ENCODE measurements around the gene ZNF792.
"Not testable (repeated sequence)": the region's sequence is repeated elsewhere in the genome, so short reads cannot be mapped to it uniquely, and the experiment has no call there.

ZNF792 gene

DNA sequence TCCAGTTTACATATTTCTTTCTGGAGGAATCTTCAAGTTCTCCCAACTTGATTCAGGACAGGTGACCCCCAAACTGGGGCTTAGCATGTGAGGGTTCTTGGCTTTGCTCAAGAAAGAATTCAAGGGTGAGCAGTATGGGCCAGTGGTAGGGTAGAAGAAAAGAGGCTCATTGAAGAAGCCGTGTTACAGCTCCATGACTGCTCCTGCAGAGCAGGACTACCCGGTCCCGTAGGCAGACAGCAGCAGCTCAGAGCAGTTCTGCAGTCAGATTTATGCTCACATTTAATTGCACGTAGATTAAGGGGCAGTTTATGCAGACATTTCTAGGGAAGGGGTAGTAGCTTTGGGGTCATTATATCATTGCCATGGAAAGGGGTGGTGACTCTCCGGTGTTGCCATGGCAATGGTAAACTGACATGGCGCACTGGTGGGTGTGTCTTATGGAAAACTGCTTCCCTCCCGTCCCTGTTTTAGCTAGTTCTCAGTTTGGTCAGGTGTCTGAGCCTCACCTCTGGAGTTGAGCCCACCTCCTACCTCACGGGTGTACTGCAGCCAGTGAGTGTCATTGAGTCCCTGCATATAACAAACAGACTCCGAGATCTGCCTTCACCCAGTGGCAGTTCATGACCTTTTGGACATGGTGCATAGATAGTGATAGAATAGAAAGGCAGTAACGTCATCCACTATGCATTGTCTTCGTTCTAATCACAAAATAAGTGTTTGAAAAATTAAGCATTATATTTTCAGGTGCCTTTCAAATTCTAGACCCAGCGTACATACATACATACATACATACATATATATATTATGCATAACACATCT, 16.0 kb upstream of the ZNF792 start:
- H3K36me3 ChIP-seq, result no peaks in the 10 kb centered on the region
- DNase-seq, result no peak
- no peaks in the 10 kb centered on the region for H3K9me3 ChIP-seq (ENCODE audit: severe bottlenecking)
- TF ChIP-seq, protein P1, sequence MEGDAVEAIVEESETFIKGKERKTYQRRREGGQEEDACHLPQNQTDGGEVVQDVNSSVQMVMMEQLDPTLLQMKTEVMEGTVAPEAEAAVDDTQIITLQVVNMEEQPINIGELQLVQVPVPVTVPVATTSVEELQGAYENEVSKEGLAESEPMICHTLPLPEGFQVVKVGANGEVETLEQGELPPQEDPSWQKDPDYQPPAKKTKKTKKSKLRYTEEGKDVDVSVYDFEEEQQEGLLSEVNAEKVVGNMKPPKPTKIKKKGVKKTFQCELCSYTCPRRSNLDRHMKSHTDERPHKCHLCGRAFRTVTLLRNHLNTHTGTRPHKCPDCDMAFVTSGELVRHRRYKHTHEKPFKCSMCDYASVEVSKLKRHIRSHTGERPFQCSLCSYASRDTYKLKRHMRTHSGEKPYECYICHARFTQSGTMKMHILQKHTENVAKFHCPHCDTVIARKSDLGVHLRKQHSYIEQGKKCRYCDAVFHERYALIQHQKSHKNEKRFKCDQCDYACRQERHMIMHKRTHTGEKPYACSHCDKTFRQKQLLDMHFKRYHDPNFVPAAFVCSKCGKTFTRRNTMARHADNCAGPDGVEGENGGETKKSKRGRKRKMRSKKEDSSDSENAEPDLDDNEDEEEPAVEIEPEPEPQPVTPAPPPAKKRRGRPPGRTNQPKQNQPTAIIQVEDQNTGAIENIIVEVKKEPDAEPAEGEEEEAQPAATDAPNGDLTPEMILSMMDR (IDR thresholded peaks at IDR 0.05; ENCODE audit: low read depth, low read length), result no peak
- H3K4me3 ChIP-seq (ENCODE audit: low read depth, low read length), result no peak overlapping the region
- no peaks in the 10 kb centered on the region for H3K27me3 ChIP-seq (ENCODE audit: insufficient read depth, low read depth, severe bottlenecking)
- no peak overlapping the region for H3K27ac ChIP-seq

DNA sequence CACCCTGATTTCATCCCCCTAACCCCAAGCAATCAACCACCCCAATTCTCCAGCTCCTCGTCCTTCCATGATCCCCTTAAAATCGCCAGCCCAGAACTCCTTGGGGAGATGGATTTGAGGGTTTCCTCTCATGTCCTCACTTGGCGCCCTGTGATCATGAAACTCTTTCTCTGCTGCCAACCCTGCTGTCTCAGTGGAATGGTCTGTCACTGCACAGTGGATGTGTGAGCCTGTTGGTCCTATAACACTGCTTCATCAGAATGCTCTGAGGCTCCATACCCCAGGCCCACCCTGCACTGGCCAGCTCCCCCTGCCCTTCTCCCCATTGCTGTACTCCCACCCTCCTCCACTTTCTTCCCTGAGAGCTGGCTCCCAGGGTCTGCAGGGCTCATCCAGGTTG, 12.6 kb upstream of the ZNF792 start:
- Histone ChIP-seq H3K27me3 (ENCODE audit: insufficient read depth, low read depth, severe bottlenecking) (no peaks in the 10 kb centered on the region), H3K9me3 (ENCODE audit: severe bottlenecking) (no peaks in the 10 kb centered on the region), H3K27ac (no peak overlapping the region), H3K36me3 (no peaks in the 10 kb centered on the region), H3K4me3 (ENCODE audit: low read depth, low read length) (no peak overlapping the region)
- no peak for DNase-seq
- TF ChIP-seq, protein P1 (IDR thresholded peaks at IDR 0.05; ENCODE audit: low read depth, low read length), result no peak

DNA sequence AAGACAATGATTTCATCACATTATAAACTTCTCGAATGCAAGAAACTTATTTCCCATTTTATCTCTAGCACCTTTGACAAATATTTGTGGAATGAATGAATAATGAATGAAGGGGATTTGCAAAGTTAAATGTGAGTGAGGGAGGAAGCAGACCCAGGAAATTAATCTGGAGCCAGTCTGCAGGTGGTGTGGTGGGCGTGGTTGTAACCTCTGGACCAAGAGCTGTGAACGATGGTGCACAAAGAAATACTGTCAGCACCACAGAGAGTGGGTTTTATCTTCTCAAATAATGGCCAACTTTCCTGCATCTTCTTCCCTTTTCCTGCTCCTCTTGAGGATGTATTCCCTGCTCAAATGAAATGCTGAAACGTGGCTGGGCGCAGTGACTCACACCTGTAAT, 11.0 kb upstream of the ZNF792 start:
- TF ChIP-seq, protein P1 (IDR thresholded peaks at IDR 0.05; ENCODE audit: low read depth, low read length), result no peak
- Histone ChIP-seq H3K4me3 (ENCODE audit: low read depth, low read length) (no peak overlapping the region), H3K27me3 (ENCODE audit: insufficient read depth, low read depth, severe bottlenecking) (no peaks in the 10 kb centered on the region), H3K36me3 (no peaks in the 10 kb centered on the region), H3K9me3 (ENCODE audit: severe bottlenecking) (no peaks in the 10 kb centered on the region), H3K27ac (no peak overlapping the region)
- no peak for DNase-seq

DNA sequence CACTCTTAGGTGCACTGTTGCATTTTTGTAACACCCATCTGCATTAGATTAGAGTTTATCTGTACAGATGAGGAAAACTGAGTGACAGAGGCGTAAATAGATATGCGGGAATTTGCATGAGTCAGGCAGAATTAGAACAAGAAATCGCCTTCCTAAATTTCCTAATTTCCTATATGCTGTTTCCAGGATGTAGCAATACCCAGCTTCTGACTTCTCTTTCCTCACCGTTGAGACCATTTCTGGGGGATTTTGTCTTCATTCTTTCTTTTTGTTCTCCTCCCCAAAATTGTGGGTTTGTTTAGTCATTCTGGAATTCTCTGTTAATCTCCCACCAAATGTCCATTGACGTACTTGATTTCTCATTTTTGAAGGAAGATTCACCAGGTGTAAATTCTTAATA, 10.6 kb upstream of the ZNF792 start:
- H3K9me3 ChIP-seq (ENCODE audit: severe bottlenecking), result peaks cover 2% of the 10 kb centered on the region
- H3K36me3 ChIP-seq, result no peaks in the 10 kb centered on the region
- H3K27ac ChIP-seq, result no peak overlapping the region
- TF ChIP-seq, protein P1 (IDR thresholded peaks at IDR 0.05; ENCODE audit: low read depth, low read length), result no peak
- no peak for DNase-seq
- H3K4me3 ChIP-seq (ENCODE audit: low read depth, low read length), result no peak overlapping the region
- no peaks in the 10 kb centered on the region for H3K27me3 ChIP-seq (ENCODE audit: insufficient read depth, low read depth, severe bottlenecking)

DNA sequence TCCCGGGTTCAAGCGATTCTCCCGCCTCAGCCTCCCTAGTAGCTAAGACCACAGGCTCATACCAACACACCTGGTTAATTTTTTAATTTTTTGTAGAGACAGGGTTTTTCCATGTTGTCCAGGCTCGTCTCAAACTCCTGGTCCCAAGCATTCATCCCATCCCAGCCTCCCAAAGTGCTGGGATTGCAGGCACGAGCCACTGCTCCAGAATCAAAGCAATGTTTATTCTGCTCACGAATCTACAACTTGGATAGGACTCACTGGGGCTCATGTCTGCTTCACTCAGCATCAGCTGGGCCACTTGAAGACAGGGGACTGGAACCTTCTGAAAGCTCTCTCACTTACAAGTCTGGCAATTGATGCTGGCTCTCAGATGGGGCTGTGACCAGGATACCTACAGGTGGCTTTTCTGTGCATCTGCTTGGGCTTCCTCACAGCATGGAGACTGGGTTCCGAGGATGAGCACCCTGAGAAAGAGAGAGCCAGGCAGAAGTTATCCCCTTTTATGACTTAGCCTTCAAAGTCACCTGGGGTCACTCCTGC, 8.2 kb upstream of the ZNF792 start:
- Histone ChIP-seq H3K27me3 (ENCODE audit: insufficient read depth, low read depth, severe bottlenecking) (no peaks in the 10 kb centered on the region), H3K9me3 (ENCODE audit: severe bottlenecking) (peaks cover 15% of the 10 kb centered on the region), H3K27ac (no peak overlapping the region), H3K4me3 (ENCODE audit: low read depth, low read length) (no peak overlapping the region), H3K36me3 (no peaks in the 10 kb centered on the region)
- TF ChIP-seq, protein P1 (IDR thresholded peaks at IDR 0.05; ENCODE audit: low read depth, low read length), result no peak
- DNase-seq, result no peak

DNA sequence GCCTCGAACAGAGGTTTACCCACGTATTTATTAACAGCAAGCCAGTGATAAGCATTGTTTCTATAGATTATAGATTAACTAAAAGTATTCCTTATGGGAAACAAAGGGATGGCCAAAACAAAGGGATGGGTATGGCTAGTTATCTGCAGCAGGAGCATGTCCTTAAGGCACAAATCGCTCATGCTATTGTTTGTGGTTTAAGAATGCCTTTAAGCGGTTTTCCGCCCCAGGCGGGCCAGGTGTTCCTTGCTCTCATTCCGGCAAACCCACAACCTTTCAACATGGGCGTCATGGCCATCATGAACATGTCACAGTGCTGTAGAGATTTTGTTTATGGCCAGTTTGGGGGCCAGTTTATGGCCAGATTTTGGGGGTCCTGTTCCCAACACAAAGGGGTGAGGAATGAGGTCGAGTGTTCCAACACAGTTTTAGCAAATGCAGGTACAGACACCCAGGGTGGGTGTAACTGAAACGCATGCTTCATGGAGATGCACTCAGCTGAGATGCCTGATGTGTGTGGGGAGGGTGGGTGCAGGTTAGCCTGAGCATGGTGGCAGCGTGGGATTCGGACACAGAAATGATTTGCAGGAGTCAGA, 6.3 kb upstream of the ZNF792 start:
- not testable (repeated sequence) for H3K27ac ChIP-seq; H3K4me3 ChIP-seq (ENCODE audit: low read depth, low read length); H3K36me3 ChIP-seq; H3K27me3 ChIP-seq (ENCODE audit: insufficient read depth, low read depth, severe bottlenecking); DNase-seq
- peaks cover 30% of the 10 kb centered on the region for H3K9me3 ChIP-seq (ENCODE audit: severe bottlenecking)
